HEK293 (cell line): ENCODE results near the gene MRPL46.

Source experiments
- KLF1 ChIP-seq: fragments of 450-650 bp; formaldehyde crosslinking; IDR thresholded peaks from 2 replicates; pipeline ENCODE4 v1.5.1; 2016; ENCODE audit warnings: missing biosample characterization, missing genetic modification characterization
- KLF7 ChIP-seq: fragments of 450-650 bp; formaldehyde crosslinking; IDR thresholded peaks from 2 replicates; pipeline ENCODE4 v1.5.1; 2016; ENCODE audit warnings: missing biosample characterization, missing genetic modification characterization, borderline replicate concordance
- KLF9 ChIP-seq: fragments of 450-650 bp; formaldehyde crosslinking; IDR thresholded peaks from 2 replicates; pipeline ENCODE4 v1.5.1; 2016; ENCODE audit warnings: missing biosample characterization, missing genetic modification characterization, low read depth
- PATZ1 ChIP-seq: fragments of 450-650 bp; formaldehyde crosslinking; IDR thresholded peaks from 2 replicates; pipeline ENCODE4 v1.5.1; 2016; ENCODE audit warnings: missing biosample characterization, missing genetic modification characterization
- PRDM1 ChIP-seq: fragments of 450-650 bp; formaldehyde crosslinking; IDR thresholded peaks from 2 replicates; pipeline ENCODE4; 2016; ENCODE audit warnings: missing biosample characterization, missing genetic modification characterization
- PRDM6 ChIP-seq: fragments of 450-650 bp; formaldehyde crosslinking; IDR thresholded peaks from 2 replicates; pipeline ENCODE4 v1.5.1; 2017; ENCODE audit warnings: missing biosample characterization, missing genetic modification characterization
- REST ChIP-seq: fragments of 450-650 bp; formaldehyde crosslinking; IDR thresholded peaks from 2 replicates; pipeline ENCODE4 v1.5.1; 2016; ENCODE audit warnings: missing biosample characterization, missing genetic modification characterization
- ZBTB1 ChIP-seq: fragments of 450-650 bp; formaldehyde crosslinking; IDR thresholded peaks from 2 replicates; pipeline ENCODE4 v1.5.1; 2016; ENCODE audit warnings: missing biosample characterization, missing genetic modification characterization
- ZNF121 ChIP-seq: fragments of 450-650 bp; formaldehyde crosslinking; IDR thresholded peaks from 2 replicates; pipeline ENCODE4 v1.5.1; 2016; ENCODE audit warnings: missing biosample characterization, missing genetic modification characterization
- ZNF175 ChIP-seq: fragments of 450-650 bp; formaldehyde crosslinking; IDR thresholded peaks from 2 replicates; pipeline ENCODE4 v1.5.1; 2016; ENCODE audit warnings: missing biosample characterization, missing genetic modification characterization
- ZNF18 ChIP-seq: fragments of 450-650 bp; formaldehyde crosslinking; IDR thresholded peaks from 2 replicates; pipeline ENCODE4 v1.5.1; 2016; ENCODE audit warnings: missing biosample characterization, missing genetic modification characterization
- ZNF239 ChIP-seq: fragments of 450-650 bp; formaldehyde crosslinking; IDR thresholded peaks from 2 replicates; pipeline ENCODE4 v1.5.1; 2016; ENCODE audit warnings: missing biosample characterization, missing genetic modification characterization
- ZNF521 ChIP-seq: fragments of 450-650 bp; formaldehyde crosslinking; IDR thresholded peaks from 2 replicates; pipeline ENCODE4 v1.5.1; 2017; ENCODE audit warnings: missing biosample characterization, mild to moderate bottlenecking, missing genetic modification characterization
- ZNF530 ChIP-seq: fragments of 450-650 bp; formaldehyde crosslinking; IDR thresholded peaks from 2 replicates; pipeline ENCODE4 v1.5.1; 2016; ENCODE audit warnings: low read depth, missing biosample characterization, missing genetic modification characterization
- ZNF548 ChIP-seq: fragments of 450-650 bp; formaldehyde crosslinking; IDR thresholded peaks from 2 replicates; pipeline ENCODE4 v1.5.1; 2016; ENCODE audit warnings: missing biosample characterization, missing genetic modification characterization
- ZNF549 ChIP-seq: fragments of 450-650 bp; IDR thresholded peaks from 2 replicates; pipeline ENCODE4 v1.5.1; 2018; ENCODE audit warnings: missing biosample characterization, missing genetic modification characterization, mild to moderate bottlenecking, inconsistent platforms, moderate library complexity
- ZNF558 ChIP-seq: fragments of 450-650 bp; formaldehyde crosslinking; IDR thresholded peaks from 2 replicates; pipeline ENCODE4 v1.5.1; 2016; ENCODE audit warnings: missing biosample characterization, missing genetic modification characterization
- ZNF623 ChIP-seq: fragments of 450-650 bp; formaldehyde crosslinking; IDR thresholded peaks from 2 replicates; pipeline ENCODE4 v1.5.1; 2016; ENCODE audit warnings: missing biosample characterization, missing genetic modification characterization
- ZNF626 ChIP-seq: fragments of 450-650 bp; sonication (Bioruptor Pico); formaldehyde crosslinking; IDR thresholded peaks from 2 replicates; pipeline ENCODE4 v1.5.1; 2018; ENCODE audit warnings: missing biosample characterization, missing genetic modification characterization, inconsistent platforms
- ZNF654 ChIP-seq: fragments of 450-650 bp; formaldehyde crosslinking; IDR thresholded peaks from 2 replicates; pipeline ENCODE4 v1.5.1; 2016; ENCODE audit warnings: low read depth, missing biosample characterization, missing genetic modification characterization
- ZNF664 ChIP-seq: fragments of 450-650 bp; formaldehyde crosslinking; IDR thresholded peaks from 2 replicates; pipeline ENCODE4 v1.5.1; 2016; ENCODE audit warnings: missing biosample characterization, missing genetic modification characterization
- ZNF677 ChIP-seq: fragments of 450-650 bp; IDR thresholded peaks from 2 replicates; pipeline ENCODE4 v1.5.0; 2018; ENCODE audit warnings: missing biosample characterization, mild to moderate bottlenecking, missing genetic modification characterization, moderate library complexity
- ZNF692 ChIP-seq: fragments of 450-650 bp; formaldehyde crosslinking; IDR thresholded peaks from 2 replicates; pipeline ENCODE4 v1.5.1; 2016; ENCODE audit warnings: missing biosample characterization, missing genetic modification characterization
- ZNF704 ChIP-seq: fragments of 450-650 bp; formaldehyde crosslinking; IDR thresholded peaks from 2 replicates; pipeline ENCODE4 v1.5.1; 2016; ENCODE audit warnings: missing biosample characterization, missing genetic modification characterization
- ZNF707 ChIP-seq: fragments of 450-650 bp; formaldehyde crosslinking; IDR thresholded peaks from 2 replicates; pipeline ENCODE4 v1.5.1; 2016; ENCODE audit warnings: missing biosample characterization, missing genetic modification characterization
- ZNF791 ChIP-seq: fragments of 450-650 bp; formaldehyde crosslinking; IDR thresholded peaks from 2 replicates; pipeline ENCODE4 v1.5.1; 2016; ENCODE audit warnings: missing biosample characterization, missing genetic modification characterization
- ZNF830 ChIP-seq: fragments of 450-650 bp; IDR thresholded peaks from 2 replicates; pipeline ENCODE4 v1.5.0; 2018; ENCODE audit warnings: missing biosample characterization, missing genetic modification characterization, low read depth, mild to moderate bottlenecking, moderate library complexity
- ZSCAN16 ChIP-seq: fragments of 450-650 bp; formaldehyde crosslinking; IDR thresholded peaks from 2 replicates; pipeline ENCODE4 v1.5.1; 2016; ENCODE audit warnings: missing biosample characterization, missing genetic modification characterization
- ZXDB ChIP-seq: fragments of 450-650 bp; formaldehyde crosslinking; IDR thresholded peaks from 2 replicates; pipeline ENCODE4 v1.5.1; 2016; ENCODE audit warnings: missing biosample characterization, missing genetic modification characterization

MRPL46 gene

GRCh38 chr15:88467073-88467934 is at the start of gene MRPL46, which contains the start of gene MRPS11 (continued):
- TF ChIP-seq ZNF558 (tag by site-specific recombination) (no peak), ZNF549 (tag by site-specific recombination) (no peak), ZNF707 (tag by site-specific recombination) (no peak), ZNF623 (tag by site-specific recombination) (no peak; the same call in 1 of the 2 replicates), ZNF239 (tag by site-specific recombination) (no peak), PATZ1 (tag by site-specific recombination) (0 out of 2 replicates have a peak, but pooled peaks have one; percentile 19), ZBTB1 (tag by site-specific recombination) (no peak), KLF7 (tag by site-specific recombination) (no peak), ZNF530 (tag by site-specific recombination) (no peak), ZNF677 (tag by site-specific recombination) (no peak), KLF9 (tag by site-specific recombination) (no peak), ZNF521 (tag by site-specific recombination) (no peak), ZNF654 (tag by site-specific recombination) (no peak), ZNF704 (tag by site-specific recombination) (peak; percentile 92; the same call in 1 of the 2 replicates), ZNF175 (tag by site-specific recombination) (no peak), ZNF626 (tag by site-specific recombination) (no peak), REST (tag by site-specific recombination) (peak; percentile 10; the same call in 1 of the 2 replicates), ZNF664 (tag by site-specific recombination) (no peak), ZNF548 (no peak), ZNF830 (tag by site-specific recombination) (no peak), ZXDB (tag by site-specific recombination) (peak; percentile 81; the same call in 1 of the 2 replicates), ZNF18 (tag by site-specific recombination) (no peak), KLF1 (tag by site-specific recombination) (no peak), ZNF121 (tag by site-specific recombination) (no peak), ZNF791 (no peak), ZSCAN16 (no peak), PRDM6 (tag by site-specific recombination) (no peak), ZNF692 (tag by site-specific recombination) (peak; percentile 53; the same call in 1 of the 2 replicates), PRDM1 (tag by site-specific recombination) (peak; percentile 93)
